B cell (primary cell): ENCODE data around the gene ABHD17B. TPM values are rescaled to one million over a fixed set of nuclear protein-coding genes. Genes with fewer than 3 reads are reported as not detected.

Experiments used
- ATAC-seq: fragments of 200-7000 bp; cut with Tn5 transposase; one replicate; pipeline ENCODE4 v1.10.0; 2021; ENCODE audit warnings: low read depth, mild to moderate bottlenecking, moderate number of reproducible peaks, moderate library complexity
- CTCF ChIA-PET: fragments of 350-600 bp; sonication (Branson Sonifier 250); formaldehyde crosslinking; loops from one replicate; lab custom pipeline; 2021; ENCODE audit warnings: antibody characterized with exemption, inconsistent platforms; lab: Charles Lee
- POLR2A ChIA-PET: fragments of 350-600 bp; sonication (Branson Sonifier 250); formaldehyde crosslinking; loops from one replicate; lab custom pipeline; 2021; ENCODE audit warnings: antibody characterized with exemption; lab: Charles Lee
- DNase-seq: peaks from one replicate; pipeline ENCODE4 v3.0.0; 2013
- H2AFZ ChIP-seq: 2 replicates; pipeline ENCODE4 v1.6.1; 2012; ENCODE audit warnings: mild to moderate bottlenecking, low read depth, low read length; ENCODE audit not compliant: insufficient read depth, poor library complexity, severe bottlenecking
- H3K27ac ChIP-seq, 2 donors: 1 replicate in 1 of 2; 2 replicates in 1 of 2; pipeline ENCODE4 v1.5.1; 2012 to 2013; ENCODE audit warnings: low read length in 2 of 2, mild to moderate bottlenecking in 2 of 2, moderate library complexity in 1 of 2
- H3K27me3 ChIP-seq, 4 experiments: fragments of 200-600 bp in 1 of 4; sonication (generic) in 1 of 4; replicated peaks in 1 of 4; 1 replicate in 2 of 4; 2 replicates in 2 of 4; pipeline versions ENCODE4 v1.6.1 to v1.7.0; 2013 to 2016; ENCODE audit warnings: low read length in 3 of 4, mild to moderate bottlenecking in 2 of 4, mixed read lengths in 1 of 4, moderate library complexity in 1 of 4; ENCODE audit not compliant: insufficient read depth in 4 of 4, control insufficient read depth in 3 of 4; ENCODE audit errors: control extremely low read depth in 1 of 4
- H3K36me3 ChIP-seq, 2 experiments: replicated peaks in 1 of 2; 1 replicate in 1 of 2; 2 replicates in 1 of 2; pipeline versions ENCODE4 v1.6.1 to v1.7.1; 2013; ENCODE audit warnings: low read length in 1 of 2; ENCODE audit not compliant: insufficient read depth in 2 of 2, control insufficient read depth in 1 of 2; ENCODE audit errors: control extremely low read depth in 1 of 2, extremely low read depth in 1 of 2
- H3K4me1 ChIP-seq, 2 donors: fragments of 200-600 bp in 1 of 2; sonication (generic) in 1 of 2; 1 replicate in 1 of 2; 2 replicates in 1 of 2; pipeline versions ENCODE4 v1.5.1 to v1.6.1; 2013 to 2017; ENCODE audit warnings: low read length in 2 of 2; ENCODE audit not compliant: control insufficient read depth in 2 of 2, insufficient read depth in 2 of 2
- H3K4me2 ChIP-seq: replicated peaks from 2 replicates; pipeline ENCODE3; 2012; ENCODE audit warnings: mild to moderate bottlenecking, low read depth, low read length; ENCODE audit not compliant: poor library complexity, severe bottlenecking
- H3K4me3 ChIP-seq, 5 experiments: fragments of 200-600 bp in 1 of 5; sonication (generic) in 1 of 5; 1 replicate in 3 of 5; 2 replicates in 2 of 5; pipeline versions ENCODE4 v1.5.1 to v1.7.0; 2011 to 2016; ENCODE audit warnings: low read length in 4 of 5, mild to moderate bottlenecking in 4 of 5, low read depth in 2 of 5, control low read depth in 1 of 5, moderate library complexity in 1 of 5; ENCODE audit not compliant: insufficient read depth in 1 of 5; ENCODE audit errors: control extremely low read depth in 1 of 5, extremely low read depth in 1 of 5
- H3K79me2 ChIP-seq: fragments of 200-600 bp; sonication (generic); one replicate; pipeline ENCODE4 v1.6.0; 2016; ENCODE audit warnings: low read length; ENCODE audit not compliant: control insufficient read depth, insufficient read depth
- H3K9ac ChIP-seq: fragments of 200-600 bp; sonication (generic); 2 replicates; pipeline ENCODE4 v1.6.1; 2017; ENCODE audit warnings: mild to moderate bottlenecking, low read length, moderate library complexity
- H3K9me3 ChIP-seq, 3 donors: one replicate each; pipeline versions ENCODE4 v1.6.1 to v1.7.1; 2013; ENCODE audit warnings: low read length in 2 of 3; ENCODE audit not compliant: control insufficient read depth in 2 of 3, insufficient read depth in 1 of 3; ENCODE audit errors: control extremely low read depth in 1 of 3
- H4K20me1 ChIP-seq: 2 replicates; pipeline ENCODE4 v1.6.0; 2012; ENCODE audit warnings: mild to moderate bottlenecking, low read length; ENCODE audit not compliant: insufficient read depth, control insufficient read depth, poor library complexity, severe bottlenecking
- H3K27ac Mint-ChIP-seq: one replicate; pipeline ENCODE4 v1.8.0; 2021; ENCODE audit warnings: mixed read lengths
- H3K27me3 Mint-ChIP-seq: one replicate; pipeline ENCODE4 v1.8.0; 2021; ENCODE audit warnings: mixed read lengths
- H3K4me1 Mint-ChIP-seq: one replicate; pipeline ENCODE4 v1.8.0; 2021; ENCODE audit warnings: mixed read lengths
- H3K4me3 Mint-ChIP-seq: one replicate; pipeline ENCODE4 v1.8.0; 2021; ENCODE audit warnings: mixed read lengths
- H3K9me3 Mint-ChIP-seq: one replicate; pipeline ENCODE4 v1.8.0; 2022; ENCODE audit warnings: mixed read lengths; ENCODE audit not compliant: insufficient read depth
- EZH2 ChIP-seq: IDR thresholded peaks from 2 replicates; pipeline ENCODE4 v1.6.1; 2012; ENCODE audit warnings: borderline replicate concordance, low read depth, mild to moderate bottlenecking, moderate library complexity, low read length; ENCODE audit not compliant: insufficient read depth, poor library complexity, severe bottlenecking
- WGBS: methylation state at CpG from one replicate; pipeline ENCODE4 v1.1.5; 2013; ENCODE audit warnings: missing lambda C conversion rate; ENCODE audit not compliant: insufficient coverage; 5-methylcytosine and 5-hydroxymethylcytosine counted together
- intact Hi-C: fragments of 100-400 bp; cut with micrococcal nuclease; formaldehyde crosslinking; loops from one replicate; pipeline ENCODE4 v1.10.0; 2022
- polyA plus RNA-seq: library from polyadenylated mRNA; depleted of rRNA; stranded (reverse); fragments of >200 nt; gene quantifications from 2 replicates; pipeline ENCODE4 v1.2.3, GENCODE V29; 2012
- total RNA-seq, 2 donors: library from RNA; stranded (reverse); fragments of 120-200 nt in 1 of 2; gene quantifications; 1 replicate in 1 of 2; 2 replicates in 1 of 2; pipeline versions ENCODE4 v1.2.3 to v1.2.4, GENCODE V29; 2013 to 2022
- TF ChIP-seq, protein P1 (sequence below): fragments of 200-600 bp; IDR thresholded peaks from one replicate; pipeline ENCODE4 v1.8.0; 2022; ENCODE audit warnings: antibody characterized with exemption, mild to moderate bottlenecking

Gene ABHD17B
- total and polyA plus RNA-seq, 2 donors (not counting 1 experiment from before 2014, with no cell fraction given) = 11.3 to 24.4 TPM

DNA sequence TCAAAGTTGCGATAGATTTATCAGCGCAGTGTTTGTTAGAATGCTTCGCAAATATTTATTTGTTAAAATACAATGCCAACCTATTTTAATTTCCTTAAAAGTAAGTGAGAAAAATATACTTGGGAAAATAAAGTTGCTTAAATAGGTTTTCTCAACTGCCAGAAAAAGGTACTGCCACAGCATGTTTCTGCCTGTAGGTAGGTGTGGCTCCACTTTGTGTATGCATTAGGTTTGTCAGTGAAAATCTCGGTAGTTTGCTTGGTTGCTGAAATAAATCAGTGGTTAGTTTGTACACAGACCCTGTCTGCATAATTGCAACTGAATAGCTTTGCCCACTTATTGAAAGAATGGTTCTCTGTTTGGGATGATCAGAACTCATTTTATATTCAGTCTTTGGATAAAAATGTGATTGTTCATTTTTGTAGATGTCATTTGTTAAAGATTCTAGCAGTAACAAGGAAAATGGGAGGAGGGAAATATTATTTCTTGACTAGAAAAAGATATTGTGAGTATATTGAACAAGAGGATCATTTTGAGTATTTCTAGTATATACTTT is 26.2 kb upstream of the ABHD17B start:
- Histone ChIP-seq H3K4me3 (no peak overlapping the region), H3K27me3 (no peaks in the 10 kb centered on the region), H3K9me3 (no peaks in the 10 kb centered on the region), H3K4me1 (peaks cover 0 to 9% of the 10 kb centered on the region in 2 donors), H3K36me3 (no peaks in the 10 kb centered on the region), H3K79me2 (peaks cover 24% of the 10 kb centered on the region), H3K4me2 (no peak overlapping the region), H4K20me1 (peaks cover 8% of the 10 kb centered on the region), H3K27ac (no peak overlapping the region), H3K9ac (no peak overlapping the region), H2AFZ (no peak overlapping the region)
- POLR2A ChIA-PET = no interaction called here
- H3K4me3 Mint-ChIP-seq = no peak overlapping the region
- 60% methylated on average over 1 of the region's 4 CpGs for WGBS
- TF ChIP-seq, protein P1, sequence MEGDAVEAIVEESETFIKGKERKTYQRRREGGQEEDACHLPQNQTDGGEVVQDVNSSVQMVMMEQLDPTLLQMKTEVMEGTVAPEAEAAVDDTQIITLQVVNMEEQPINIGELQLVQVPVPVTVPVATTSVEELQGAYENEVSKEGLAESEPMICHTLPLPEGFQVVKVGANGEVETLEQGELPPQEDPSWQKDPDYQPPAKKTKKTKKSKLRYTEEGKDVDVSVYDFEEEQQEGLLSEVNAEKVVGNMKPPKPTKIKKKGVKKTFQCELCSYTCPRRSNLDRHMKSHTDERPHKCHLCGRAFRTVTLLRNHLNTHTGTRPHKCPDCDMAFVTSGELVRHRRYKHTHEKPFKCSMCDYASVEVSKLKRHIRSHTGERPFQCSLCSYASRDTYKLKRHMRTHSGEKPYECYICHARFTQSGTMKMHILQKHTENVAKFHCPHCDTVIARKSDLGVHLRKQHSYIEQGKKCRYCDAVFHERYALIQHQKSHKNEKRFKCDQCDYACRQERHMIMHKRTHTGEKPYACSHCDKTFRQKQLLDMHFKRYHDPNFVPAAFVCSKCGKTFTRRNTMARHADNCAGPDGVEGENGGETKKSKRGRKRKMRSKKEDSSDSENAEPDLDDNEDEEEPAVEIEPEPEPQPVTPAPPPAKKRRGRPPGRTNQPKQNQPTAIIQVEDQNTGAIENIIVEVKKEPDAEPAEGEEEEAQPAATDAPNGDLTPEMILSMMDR = no peak
- DNase-seq (no peak), ATAC-seq (no peak)
- intact Hi-C loops = no loop called here
- H3K27me3 Mint-ChIP-seq = no peaks in the 10 kb centered on the region
- CTCF ChIA-PET = no interaction called here
- H3K9me3 Mint-ChIP-seq = peaks cover 2% of the 10 kb centered on the region
- H3K4me1 Mint-ChIP-seq = peaks cover 26% of the 10 kb centered on the region
- no peak overlapping the region for H3K27ac Mint-ChIP-seq

DNA sequence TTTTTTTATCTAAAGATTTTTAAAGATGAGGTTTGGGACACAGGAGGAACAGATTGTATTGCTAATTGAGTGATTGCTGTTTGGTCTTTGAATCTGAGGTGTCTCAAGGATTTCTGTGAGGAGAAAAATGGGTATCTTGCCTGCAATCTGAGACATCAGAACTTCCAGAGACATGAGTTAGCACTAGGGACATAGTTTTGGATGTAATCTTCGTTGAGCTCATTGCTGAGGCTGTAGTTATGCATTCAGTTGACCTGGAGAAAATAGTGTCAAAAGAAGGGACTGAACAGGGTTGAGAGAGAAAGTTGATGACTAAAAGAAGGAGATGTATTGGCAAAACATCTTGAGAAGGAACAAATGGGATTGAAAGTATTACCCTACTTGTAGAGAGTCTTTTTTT is 25.1 kb upstream of the ABHD17B start:
- H3K79me2 ChIP-seq = peaks cover 28% of the 10 kb centered on the region
- no peaks in the 10 kb centered on the region for H3K27me3 ChIP-seq
- H3K4me1 ChIP-seq = peaks cover 0 to 9% of the 10 kb centered on the region in 2 donors
- no peaks in the 10 kb centered on the region for H3K27me3 Mint-ChIP-seq
- no peak for DNase-seq
- H2AFZ ChIP-seq = no peak overlapping the region
- intact Hi-C loops = no loop called here
- no peaks in the 10 kb centered on the region for H3K36me3 ChIP-seq
- no peak overlapping the region for H3K4me3 Mint-ChIP-seq
- H3K27ac Mint-ChIP-seq = no peak overlapping the region
- POLR2A ChIA-PET = no interaction called here
- H4K20me1 ChIP-seq = peaks cover 8% of the 10 kb centered on the region
- H3K9me3 ChIP-seq = no peaks in the 10 kb centered on the region
- no peak overlapping the region for H3K4me3 ChIP-seq
- H3K27ac ChIP-seq = peak overlapping the region in 1 of 2 donors; percentile 5
- peaks cover 24% of the 10 kb centered on the region for H3K4me1 Mint-ChIP-seq
- no peak overlapping the region for H3K4me2 ChIP-seq
- peaks cover 2% of the 10 kb centered on the region for H3K9me3 Mint-ChIP-seq
- H3K9ac ChIP-seq = no peak overlapping the region
- ATAC-seq = no peak
- WGBS = 67% methylated on average over 1 of the region's 1 CpG
- no peak for TF ChIP-seq EZH2
- TF ChIP-seq, protein P1 = no peak
- CTCF ChIA-PET = interaction anchor here (0.6 to 0.7 kb wide), 2 partner anchors 345 to 569 kb away, joined by 3 to 4 read pairs; no protein-coding TSS in a partner anchor
